GM21381 (cell line): Measurements from ENCODE around the gene RPL15.

ENCODE experiments used
- ATAC-seq: cut with Tn5 transposase; IDR thresholded peaks from one replicate; pipeline ENCODE4 v1.9.1; 2021; ENCODE audit warnings: mild to moderate bottlenecking, moderate library complexity; ENCODE audit not compliant: unreplicated experiment

The RPL15 gene

DNA sequence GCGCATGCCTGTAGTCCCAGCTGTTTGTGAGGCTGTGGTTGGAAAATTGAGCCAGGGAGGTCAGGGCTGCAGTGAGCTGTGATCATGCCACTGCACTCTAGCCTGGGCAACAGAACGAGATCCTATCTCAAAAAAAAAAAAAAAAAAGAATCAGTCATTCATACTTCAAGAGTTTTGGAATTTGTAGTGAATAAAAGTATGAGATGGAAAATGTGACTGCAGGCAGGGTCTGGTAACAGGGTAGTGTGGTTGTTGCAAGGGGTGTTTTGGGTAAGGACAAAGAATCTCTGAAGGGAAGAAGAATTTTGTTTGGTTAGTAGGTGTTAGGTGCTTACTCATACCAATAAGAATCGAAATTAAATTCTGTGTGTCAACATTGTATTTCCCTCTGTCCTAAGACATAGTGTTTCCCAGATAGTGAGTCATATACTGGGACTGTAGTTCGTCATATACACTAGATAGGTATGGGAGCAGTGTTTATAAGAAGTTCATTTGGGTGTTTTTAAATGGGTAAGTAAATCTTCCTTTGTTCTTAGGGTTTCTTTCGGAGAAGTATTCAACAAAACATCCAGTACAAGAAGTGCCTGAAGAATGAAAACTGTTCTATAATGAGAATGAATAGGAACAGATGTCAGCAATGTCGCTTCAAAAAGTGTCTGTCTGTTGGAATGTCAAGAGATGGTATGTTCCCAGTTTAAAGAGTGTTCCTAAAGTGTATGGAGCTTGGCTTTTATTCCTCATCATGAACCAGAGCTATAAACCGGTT, 42.4 kb downstream of the RPL15 start:
- ATAC-seq = peak; percentile 60

DNA sequence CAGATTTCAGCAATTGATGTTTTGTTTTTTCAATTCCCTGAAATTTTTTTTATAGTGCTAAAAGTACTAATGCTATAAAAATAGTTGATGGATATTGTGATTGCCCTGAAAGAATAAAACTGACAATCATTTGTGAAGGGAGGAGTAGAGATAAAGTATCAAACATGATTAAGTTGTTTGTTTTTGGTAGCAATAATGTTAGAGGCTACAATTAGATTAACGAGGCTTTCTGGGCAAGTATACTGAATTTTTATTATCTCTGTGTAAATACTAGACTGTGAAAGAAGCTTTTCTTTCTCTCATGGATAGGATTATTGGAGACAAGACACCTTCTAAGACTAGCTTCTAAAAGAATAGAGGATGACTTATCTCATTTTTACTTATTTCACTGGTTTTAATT, 43.7 kb downstream of the RPL15 start:
- no peak for ATAC-seq

DNA sequence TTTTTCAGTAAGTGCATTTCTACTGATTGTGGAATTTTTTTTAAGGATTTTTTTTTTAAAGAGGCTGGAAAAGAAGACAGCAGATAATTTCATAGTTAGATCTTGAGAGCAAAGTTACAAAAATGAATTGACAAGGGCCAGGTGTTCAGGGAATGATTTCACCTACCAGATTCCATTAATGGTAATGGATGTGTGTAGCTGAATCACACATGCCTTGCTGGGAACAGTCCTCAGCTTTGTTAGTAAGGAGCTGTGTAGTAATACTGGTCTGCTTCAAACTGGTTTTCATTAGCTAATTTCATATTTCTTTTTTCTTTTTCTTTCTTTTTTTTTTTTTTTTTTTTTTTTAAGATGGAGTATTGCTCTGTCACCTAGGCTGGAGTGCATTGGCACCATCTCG, 44.1 kb downstream of the RPL15 start:
- ATAC-seq = no peak

DNA sequence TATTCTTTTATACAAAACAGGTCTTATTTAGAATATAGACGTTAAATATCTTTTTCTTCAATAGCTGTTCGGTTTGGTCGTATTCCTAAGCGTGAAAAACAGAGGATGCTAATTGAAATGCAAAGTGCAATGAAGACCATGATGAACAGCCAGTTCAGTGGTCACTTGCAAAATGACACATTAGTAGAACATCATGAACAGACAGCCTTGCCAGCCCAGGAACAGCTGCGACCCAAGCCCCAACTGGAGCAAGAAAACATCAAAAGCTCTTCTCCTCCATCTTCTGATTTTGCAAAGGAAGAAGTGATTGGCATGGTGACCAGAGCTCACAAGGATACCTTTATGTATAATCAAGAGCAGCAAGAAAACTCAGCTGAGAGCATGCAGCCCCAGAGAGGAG, 45.0 kb downstream of the RPL15 start:
- ATAC-seq = no peak

DNA sequence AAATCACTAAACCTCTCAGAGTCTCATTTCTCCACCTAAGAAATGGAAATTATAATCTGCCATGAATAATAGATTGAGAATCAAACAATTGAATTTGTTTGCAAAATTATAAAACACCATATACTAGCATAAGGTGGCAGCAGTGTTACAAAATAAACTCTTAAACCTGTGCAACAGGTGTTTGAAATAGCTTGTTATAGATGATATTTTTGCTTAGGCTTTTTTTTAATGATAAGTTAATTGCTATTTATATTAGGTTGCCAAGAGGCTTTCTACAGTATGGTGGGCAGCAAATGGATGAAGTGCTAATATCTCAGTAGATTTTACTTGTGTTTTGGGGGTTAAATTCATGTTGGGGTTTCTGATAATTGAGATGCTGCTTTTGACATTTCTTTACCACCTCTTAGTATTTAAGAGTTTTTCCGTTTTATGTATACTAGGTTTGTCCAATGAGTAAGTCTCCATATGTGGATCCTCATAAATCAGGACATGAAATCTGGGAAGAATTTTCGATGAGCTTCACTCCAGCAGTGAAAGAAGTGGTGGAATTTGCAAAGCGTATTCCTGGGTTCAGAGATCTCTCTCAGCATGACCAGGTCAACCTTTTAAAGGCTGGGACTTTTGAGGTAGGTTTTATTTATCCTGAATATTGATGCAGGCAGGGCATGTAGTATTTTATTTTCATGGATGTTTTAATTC, 47.8 kb downstream of the RPL15 start:
- no peak for ATAC-seq

DNA sequence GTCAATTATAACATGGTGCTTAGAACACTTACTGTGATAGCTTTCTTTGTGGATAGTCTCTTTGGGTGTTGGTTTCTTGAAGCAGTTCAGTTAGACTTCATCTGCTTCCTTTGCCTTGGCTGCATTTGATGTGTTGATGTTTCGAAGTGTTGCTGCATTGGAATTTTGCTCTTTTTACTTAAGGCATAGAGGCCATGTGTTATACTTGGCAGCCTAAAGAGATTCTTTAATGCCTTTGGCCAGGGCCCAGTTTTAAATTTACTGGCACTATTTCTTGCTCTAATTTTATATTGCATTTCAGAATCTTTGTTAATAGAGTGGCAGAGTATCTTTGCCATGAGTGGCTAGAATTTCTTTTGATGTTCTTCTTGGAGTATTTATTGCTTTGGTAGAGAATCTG, 49.4 kb downstream of the RPL15 start:
- ATAC-seq = no peak

DNA sequence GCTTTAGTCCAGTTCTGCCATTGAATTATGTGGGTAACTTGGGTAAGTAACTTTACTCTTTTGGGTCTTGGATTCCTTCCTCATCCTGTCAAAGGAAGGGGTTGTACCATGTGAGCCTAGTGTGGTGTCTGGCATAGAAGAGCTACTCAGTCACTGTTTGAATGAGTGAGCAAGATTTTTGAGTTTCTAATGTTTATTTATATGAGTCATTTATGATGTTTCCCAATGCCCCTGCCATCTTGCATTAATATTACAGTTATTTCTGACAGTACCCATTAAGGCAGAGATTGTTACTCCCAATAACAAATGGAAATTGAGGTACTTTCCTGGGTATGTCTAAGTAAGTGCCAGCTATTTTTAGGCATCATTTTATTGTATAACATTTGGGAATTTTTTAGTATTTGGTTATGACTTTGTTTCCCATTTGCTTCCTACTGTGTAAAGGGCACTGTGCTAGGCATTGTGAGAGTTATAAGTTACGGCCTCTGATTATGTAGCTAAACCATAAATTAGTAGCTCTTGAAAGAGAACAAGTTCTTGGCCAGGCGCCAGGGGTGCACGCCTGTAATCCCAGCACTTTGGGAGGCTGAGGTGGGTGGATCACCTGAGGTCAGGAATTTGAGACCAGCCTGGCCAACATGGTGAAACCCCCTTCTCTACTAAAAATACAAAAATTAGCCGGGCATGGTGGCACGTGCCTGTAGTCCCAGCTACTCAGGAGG, 51.7 kb downstream of the RPL15 start:
- no peak for ATAC-seq

DNA sequence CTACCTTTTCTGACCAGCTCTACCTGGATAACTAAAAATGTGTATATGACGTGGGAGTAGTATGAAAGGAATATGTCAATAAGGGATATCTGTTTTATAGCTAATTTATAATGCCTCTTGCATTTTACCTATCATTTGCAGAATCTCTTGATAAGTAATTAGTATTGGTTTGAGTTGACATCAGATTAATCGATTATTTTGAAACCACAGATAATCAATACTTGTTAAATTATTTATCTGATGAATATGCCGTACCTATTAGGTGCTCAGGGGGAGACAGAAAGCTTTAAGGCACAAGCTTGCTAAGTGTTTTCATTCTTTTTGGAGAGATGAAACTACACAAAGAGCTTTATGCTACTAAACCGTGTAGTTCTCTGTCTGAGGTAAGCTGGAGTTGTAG, 52.5 kb downstream of the RPL15 start:
- ATAC-seq = no peak
